K562 (cell line): ENCODE measurements around the gene SPTBN2. TPM values are rescaled to one million over a fixed set of nuclear protein-coding genes. Genes with fewer than 3 reads are reported as not detected.

Source experiments
- ATAC-seq: fragments of 200-7000 bp; cut with Tn5 transposase; 3 replicates; pipeline ENCODE4 v1.9.1; 2020; ENCODE audit warnings: moderate library complexity
- BruUV-seq: library from RNA; stranded (reverse); fragments of 400-500 nt; replicated peaks from 2 replicates; lab custom pipeline; 2021; lab: Mats Ljungman, UMichigan
- CTCF ChIA-PET: fragments of 300-600 bp; formaldehyde crosslinking; extraction: SDS; loops from one replicate; lab custom pipeline; 2021; ENCODE audit warnings: low intra/inter-chr PET ratio; lab: Yijun Ruan, JAX
- POLR2A ChIA-PET: fragments of 300-600, 350-650 bp; sonication (Branson Sonifier 250); formaldehyde crosslinking; extraction: SDS; loops from one replicate; lab custom pipeline; 2021; ENCODE audit warnings: antibody characterized with exemption, inconsistent platforms; lab: Yijun Ruan, JAX
- DNase-seq, 4 experiments: peaks; one replicate each; pipeline versions ENCODE4 v3.0.0 to v3.0.0-alpha.2; 2011 to 2018; ENCODE audit warnings: low spot score in 3 of 4, mixed read lengths in 3 of 4; ENCODE audit errors: extremely low read depth in 1 of 4
- FAIRE-seq: peaks from 2 replicates; lab custom pipeline; 2011; peaks lifted over from hg19 to GRCh38; lab: Jason Lieb, UNC
- H2AFZ ChIP-seq: 2 replicates; pipeline ENCODE4 v1.6.0; 2011; ENCODE audit warnings: low read depth, low read length, control low read depth, inconsistent platforms
- H3K27ac ChIP-seq: fragments of 200-600 bp; 3 replicates; pipeline ENCODE4 v1.8.0; 2011; ENCODE audit warnings: low read depth, mild to moderate bottlenecking, control low read depth, inconsistent platforms, low read length, moderate library complexity, mixed read lengths; ENCODE audit errors: extremely low read depth
- H3K27me3 ChIP-seq, 2 experiments: fragments of 300-600 bp in 1 of 2; 2 replicates in 1 of 2; 3 replicates in 1 of 2; pipeline versions ENCODE4 v1.6.0 to v1.8.0; 2011; ENCODE audit warnings: inconsistent platforms in 2 of 2, low read length in 2 of 2, mild to moderate bottlenecking in 1 of 2, mixed read lengths in 1 of 2, moderate library complexity in 1 of 2; ENCODE audit not compliant: control insufficient read depth in 2 of 2, insufficient read depth in 2 of 2
- H3K36me3 ChIP-seq: fragments of 300-600 bp; 3 replicates; pipeline ENCODE4 v1.8.0; 2011; ENCODE audit warnings: mild to moderate bottlenecking, low read length, inconsistent platforms; ENCODE audit not compliant: control insufficient read depth, insufficient read depth
- H3K4me1 ChIP-seq, 2 experiments: fragments of 200-600 bp in 1 of 2; replicated peaks in 1 of 2; 2 replicates in 1 of 2; 3 replicates in 1 of 2; pipeline versions ENCODE4 v1.5.1 to v1.8.0; 2011; ENCODE audit warnings: inconsistent platforms in 2 of 2, low read length in 2 of 2, mild to moderate bottlenecking in 1 of 2, mixed read lengths in 1 of 2, moderate library complexity in 1 of 2; ENCODE audit not compliant: control insufficient read depth in 2 of 2, insufficient read depth in 2 of 2
- H3K4me2 ChIP-seq: 2 replicates; pipeline ENCODE4 v1.6.1; 2011; ENCODE audit warnings: low read length, control low read depth, inconsistent platforms, mixed read lengths; ENCODE audit not compliant: insufficient read depth
- H3K4me3 ChIP-seq: fragments of 200-600 bp; sonication (generic), shearing (Covaris generic); 2 replicates; pipeline ENCODE4 v1.5.1; 2016; ENCODE audit warnings: control low read depth, inconsistent platforms
- H3K79me2 ChIP-seq: fragments of 200-600 bp; 3 replicates; pipeline ENCODE4 v1.8.0; 2011; ENCODE audit warnings: low read length, inconsistent platforms; ENCODE audit not compliant: control insufficient read depth, insufficient read depth
- H3K9ac ChIP-seq, 2 experiments: 2 replicates each; pipeline versions ENCODE4 v1.6.0 to v1.6.1; 2011; ENCODE audit warnings: low read depth in 2 of 2, low read length in 2 of 2, control low read depth in 1 of 2, inconsistent platforms in 1 of 2, mild to moderate bottlenecking in 1 of 2, mixed read lengths in 1 of 2; ENCODE audit not compliant: insufficient read depth in 1 of 2
- H3K9me1 ChIP-seq: one replicate; pipeline ENCODE4 v1.6.0; 2011; ENCODE audit warnings: inconsistent platforms, mild to moderate bottlenecking, low read length, moderate library complexity; ENCODE audit not compliant: control insufficient read depth, insufficient read depth
- H3K9me3 ChIP-seq: replicated peaks from 2 replicates; pipeline ENCODE4 v1.5.1; 2011; ENCODE audit warnings: low read depth, low read length, inconsistent platforms; ENCODE audit not compliant: control insufficient read depth, insufficient read depth
- H4K20me1 ChIP-seq: replicated peaks from 2 replicates; pipeline ENCODE4 v1.6.1; 2011; ENCODE audit warnings: low read length, inconsistent platforms, mixed read lengths; ENCODE audit not compliant: control insufficient read depth, insufficient read depth
- CCNT2 ChIP-seq: IDR thresholded peaks from 2 replicates; pipeline ENCODE4 v1.6.1; 2011; ENCODE audit warnings: borderline replicate concordance, low read depth, mild to moderate bottlenecking, moderate library complexity, mixed read lengths, low read length; ENCODE audit not compliant: insufficient read length; ENCODE audit errors: extremely low read depth
- CUX1 ChIP-seq: fragments of 200-800 bp; sonication (Bioruptor generic); IDR thresholded peaks from 2 replicates; pipeline ENCODE4 v1.6.1; 2016; ENCODE audit warnings: missing genetic modification characterization, missing compliant biosample characterization
- FOXM1 ChIP-seq, 2 experiments: fragments of 450-650 bp in 1 of 2; sonication (generic) in 1 of 2; formaldehyde crosslinking in 1 of 2; IDR thresholded peaks; 2 replicates each; pipeline versions ENCODE4 v1.6.1 to v1.9.0; 2017 to 2022; ENCODE audit warnings: low read depth in 2 of 2, mild to moderate bottlenecking in 2 of 2, missing genetic modification reagents in 1 of 2, moderate library complexity in 1 of 2
- MAFG ChIP-seq: fragments of 450-650 bp; conservative IDR thresholded peaks from 2 replicates; pipeline ENCODE4 v1.6.1; 2016; ENCODE audit warnings: missing genetic modification characterization, missing compliant biosample characterization
- NELFE ChIP-seq: IDR thresholded peaks from 2 replicates; pipeline ENCODE4 v1.6.1; 2011; ENCODE audit warnings: mild to moderate bottlenecking; ENCODE audit not compliant: insufficient read depth, insufficient read length
- TEAD4 ChIP-seq, 2 experiments: sonication (generic) in 1 of 2; formaldehyde crosslinking in 1 of 2; IDR thresholded peaks; 2 replicates each; pipeline versions ENCODE4 v1.6.1 to v1.8.0; 2012 to 2022; ENCODE audit warnings: borderline replicate concordance in 1 of 2, inconsistent platforms in 1 of 2, low read length in 1 of 2, mild to moderate bottlenecking in 1 of 2, missing genetic modification reagents in 1 of 2
- WGBS: fragments of 100-300 bp; shearing (Covaris generic); methylation state at CpG from one replicate; pipeline ENCODE4 v1.1.6; 2016; ENCODE audit warnings: low coverage, mixed read lengths; ENCODE audit not compliant: insufficient coverage; ENCODE audit errors: missing lambda C conversion rate; 5-methylcytosine and 5-hydroxymethylcytosine counted together
- in situ Hi-C: fragments of 300-500 bp; cut with MboI; formaldehyde crosslinking; loops from 4 replicates; pipeline ENCODE4 v1.15.0; 2018; ENCODE audit warnings: inconsistent platforms, mixed read lengths
- intact Hi-C: fragments of 100-400 bp; cut with micrococcal nuclease; formaldehyde crosslinking; loops from 2 replicates; pipeline ENCODE4 v1.14.2; 2022
- polyA plus RNA-seq, 8 experiments: library from polyadenylated mRNA; depleted of rRNA in 4 of 8; stranded (reverse) in 5 of 8; unstranded in 3 of 8; fragments of >200 nt; fragmentation: Nextera tagmentation in 2 of 8; fragmentation: Illumina TruSeq in 1 of 8; extraction: Ambion mirVana in 2 of 8; extraction: Trizol in 1 of 8; gene quantifications; 2 replicates each; pipeline versions ENCODE4 v1.2.1 to v1.2.3, GENCODE V29; 2011 to 2014; ENCODE audit warnings: inconsistent platforms in 1 of 8, missing spikeins in 1 of 8
- total RNA-seq, 7 experiments: library from RNA; depleted of rRNA in 6 of 7; stranded (reverse); fragments of >200 nt in 6 of 7; fragmentation: Illumina TruSeq in 2 of 7; extraction: Trizol in 2 of 7; gene quantifications; 2 replicates each; pipeline versions ENCODE4 v1.2.1 to v1.2.3, GENCODE V29; 2011 to 2021; ENCODE audit warnings: low replicate concordance in 1 of 7
- TF ChIP-seq, protein P1 (sequence below), 2 experiments: IDR thresholded peaks; 2 replicates each; pipeline ENCODE4 v1.6.1; 2011; ENCODE audit warnings: borderline replicate concordance in 1 of 2, control low read depth in 1 of 2, low read depth in 1 of 2, low read length in 1 of 2, mild to moderate bottlenecking in 1 of 2, mixed read lengths in 1 of 2, moderate library complexity in 1 of 2; ENCODE audit not compliant: insufficient read depth in 1 of 2, insufficient read length in 1 of 2, poor library complexity in 1 of 2, severe bottlenecking in 1 of 2; ENCODE audit errors: extremely low read depth in 1 of 2

Gene SPTBN2
- total and polyA plus RNA-seq, 9 of the 15 experiments (the other 6 are each of a cell fraction or from before 2014, with no cell fraction given) = 0.38 to 56.5 (median 19.7) TPM

DNA sequence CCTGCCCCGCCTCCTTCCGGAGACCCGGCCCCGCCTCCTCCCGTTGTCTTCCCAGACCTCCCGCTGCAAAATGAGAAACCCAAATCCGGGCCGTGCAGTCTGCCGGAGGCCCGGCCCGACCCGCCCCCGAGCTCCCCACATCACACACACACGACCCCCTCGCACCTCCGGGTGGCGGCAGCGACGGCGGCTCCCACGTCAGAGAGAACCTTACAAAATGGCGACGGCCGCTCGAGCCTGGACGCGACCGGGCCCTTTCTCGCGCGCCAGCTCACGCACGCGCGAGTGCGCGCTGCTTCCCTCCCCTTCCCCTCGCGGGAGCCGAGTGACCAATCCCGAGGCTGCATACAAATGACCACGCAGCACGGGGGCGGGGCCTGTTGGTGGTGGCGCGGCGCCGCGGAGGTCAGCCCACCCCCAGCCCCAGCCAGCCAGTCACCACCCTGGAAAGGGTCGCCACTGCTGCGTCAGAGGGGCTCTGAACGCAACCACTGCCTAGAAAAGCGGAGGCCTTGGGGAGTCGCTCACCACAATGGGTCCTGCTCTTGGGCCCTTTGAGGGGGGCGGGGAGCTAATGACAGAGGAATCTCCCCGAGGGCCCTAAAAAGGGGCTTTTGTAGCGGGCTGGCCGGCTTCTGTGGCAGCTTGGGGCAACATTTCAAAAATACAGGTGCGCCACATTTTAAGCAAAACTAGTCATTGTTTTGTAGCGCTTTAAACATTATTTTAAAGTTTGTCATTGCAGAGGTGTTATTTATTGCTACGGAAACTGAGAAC lies 51.2 kb downstream of the SPTBN2 start, which contains the start of gene RBM4B (continued):
- no peak for TF ChIP-seq CUX1
- TF ChIP-seq, all 486 proteins: peak for 124

DNA sequence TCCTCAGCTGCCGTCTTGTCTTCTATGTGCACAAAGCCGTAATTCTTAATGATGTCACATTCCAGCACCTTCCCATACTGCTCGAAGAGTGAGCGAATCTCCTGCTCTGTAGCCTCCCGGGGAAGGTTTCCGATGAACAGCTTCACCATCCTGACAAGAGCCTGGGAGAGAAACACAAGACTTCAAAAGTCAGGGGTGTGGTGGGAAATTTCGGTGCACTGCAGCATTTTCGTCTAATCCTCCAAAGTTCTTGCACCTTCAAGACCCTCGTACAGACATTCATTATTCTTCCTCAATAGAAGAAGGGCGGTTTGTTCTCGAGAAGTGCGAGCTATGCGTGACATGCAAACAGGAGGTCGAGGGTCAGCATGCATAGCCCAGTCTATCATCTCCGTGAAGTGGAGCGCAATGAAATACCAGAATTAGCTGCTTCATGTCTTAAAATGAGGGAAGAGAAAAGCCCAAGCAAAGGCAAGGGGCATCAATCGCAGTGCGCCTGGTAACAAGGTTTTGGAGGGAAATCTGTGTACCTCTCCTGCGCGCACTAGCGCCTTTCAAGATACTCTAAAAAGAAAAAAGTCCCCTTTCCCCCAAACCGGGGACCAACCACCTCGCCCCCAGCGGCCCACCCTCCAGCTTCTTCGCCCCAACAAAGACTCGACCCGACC lies 52.0 kb downstream of the SPTBN2 start:
- Histone ChIP-seq H4K20me1 (no peaks in the 10 kb centered on the region), H2AFZ (peak overlapping the region; percentile 94), H3K9me1 (no peaks in the 10 kb centered on the region), H3K27me3 (no peaks in the 10 kb centered on the region), H3K4me2 (peak overlapping the region; percentile 94), H3K27ac (peak overlapping the region; percentile 93), H3K79me2 (peaks cover 42% of the 10 kb centered on the region), H3K4me3 (peak overlapping the region; percentile 59), H3K36me3 (peaks cover 21% of the 10 kb centered on the region), H3K9me3 (no peaks in the 10 kb centered on the region), H3K9ac (peak overlapping the region; percentile 90 to 94), H3K4me1 (peaks cover 23 to 31% of the 10 kb centered on the region in 2 experiments; a peak in 4 of 5 replicates)
- intact Hi-C loops (loop anchor here (5.0 kb wide), 4 partner anchors 85 to 240 kb away; partner anchors contain the start of genes CCDC87, CCS, DPP3 and MRPL11), in situ Hi-C loops (no loop called here)
- DNase-seq (no peak), FAIRE-seq (peak; percentile 85), ATAC-seq (no peak)
- WGBS = 8% methylated on average over 18 of the region's 27 CpGs
- CTCF ChIA-PET = interaction anchor here (1.3 to 5.0 kb wide), 3 partner anchors 98 to 364 kb away, joined by 4 to 139 read pairs (median 11); no protein-coding TSS in a partner anchor
- POLR2A ChIA-PET = interaction anchor here (0.5 to 2.4 kb wide), 32 partner anchors 9 to 436 kb away, joined by 3 to 18 read pairs (median 4); partner anchors contain the start of genes DPP3 and RBM4
- BruUV-seq = TSS peak; percentile 58
- TF ChIP-seq MAFG (tag) = no peak
- TF ChIP-seq, protein P1, sequence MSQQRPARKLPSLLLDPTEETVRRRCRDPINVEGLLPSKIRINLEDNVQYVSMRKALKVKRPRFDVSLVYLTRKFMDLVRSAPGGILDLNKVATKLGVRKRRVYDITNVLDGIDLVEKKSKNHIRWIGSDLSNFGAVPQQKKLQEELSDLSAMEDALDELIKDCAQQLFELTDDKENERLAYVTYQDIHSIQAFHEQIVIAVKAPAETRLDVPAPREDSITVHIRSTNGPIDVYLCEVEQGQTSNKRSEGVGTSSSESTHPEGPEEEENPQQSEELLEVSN (IDR thresholded peaks at IDR 0.05; ENCODE audit: borderline replicate concordance in 1 of 2, extremely low read depth in 1 of 2, insufficient read depth in 1 of 2, insufficient read length in 1 of 2, low read depth in 1 of 2, low read length in 1 of 2, poor library complexity in 1 of 2, severe bottlenecking in 1 of 2) = peak; percentile 16 to 70
- TF ChIP-seq FOXM1 (IDR thresholded peaks at IDR 0.05; ENCODE audit: low read depth) = no peak
- TF ChIP-seq FOXM1 (CRISPR knock-in tag; IDR thresholded peaks at IDR 0.05; ENCODE audit: low read depth) = no peak
- TF ChIP-seq CCNT2 = no peak
- TF ChIP-seq TEAD4 (IDR thresholded peaks at IDR 0.05; ENCODE audit: low read length) = no peak
- TF ChIP-seq TEAD4 (CRISPR knock-in tag; IDR thresholded peaks at IDR 0.05; ENCODE audit: borderline replicate concordance) = no peak
- TF ChIP-seq NELFE = no peak
